ENCODE data around the gene HIF3A. TPM values are rescaled to one million over a fixed set of nuclear protein-coding genes. Genes with fewer than 3 reads are reported as not detected.

The HIF3A gene
- polyA plus RNA-seq, 1 donor (not counting 4 experiments of a cell fraction or from before 2014, with no cell fraction given) = 0.01 TPM

GRCh38 chr19:46344363-46344762, 47.5 kb downstream of the HIF3A start:
- no peak overlapping the region for H3K9ac ChIP-seq (ENCODE audit: control insufficient read depth, extremely low read depth, insufficient read depth, low read length)
- FAIRE-seq (no peak), DNase-seq (ENCODE audit: low read depth, low spot score) (no peak)
- no peaks in the 10 kb centered on the region for H3K9me3 ChIP-seq (ENCODE audit: control insufficient read depth, low read depth, low read length)
- H3K27ac ChIP-seq (ENCODE audit: control insufficient read depth, insufficient read depth, low read length) = no peak overlapping the region
- no peak overlapping the region for H3K4me3 ChIP-seq (ENCODE audit: control insufficient read depth in 2 of 3, extremely low read depth in 1 of 3, insufficient read depth in 2 of 3, low read depth in 1 of 3, low read length in 3 of 3)
- H4K20me1 ChIP-seq (ENCODE audit: control insufficient read depth, extremely low read depth, insufficient read depth, low read length) = no peaks in the 10 kb centered on the region
- H3K27me3 ChIP-seq (ENCODE audit: control insufficient read depth, extremely low read depth, insufficient read depth, low read length) = peaks cover 9% of the 10 kb centered on the region
- H3K4me2 ChIP-seq (ENCODE audit: control insufficient read depth, extremely low read depth, insufficient read depth, low read depth, low read length) = no peak overlapping the region
- no peak overlapping the region for H2AFZ ChIP-seq (ENCODE audit: control insufficient read depth, low read length)
- TF ChIP-seq EZH2 (IDR thresholded peaks at IDR 0.05; ENCODE audit: low read length) = no peak
- TF ChIP-seq CTCF (optimal IDR thresholded peaks at IDR 0.05 in 1 of 3, IDR thresholded peaks at IDR 0.05 in 1 of 3, conservative IDR thresholded peaks at IDR 0.05 in 1 of 3; ENCODE audit: extremely low read depth in 1 of 3, insufficient read depth in 2 of 3, low read length in 3 of 3) = no peak
- dilution Hi-C loops (cut with MboI; ENCODE audit: extremely low pct_ligation_motif_present, low sequenced_read_pairs) = no loop called here
- H3K4me1 ChIP-seq (ENCODE audit: control insufficient read depth, extremely low read depth, insufficient read depth, low read length) = peaks cover 19% of the 10 kb centered on the region
- H3K36me3 ChIP-seq (ENCODE audit: control insufficient read depth in 2 of 2, extremely low read depth in 1 of 2, insufficient read depth in 2 of 2, low read length in 2 of 2) = no peaks in the 10 kb centered on the region
- H3K9me1 ChIP-seq (ENCODE audit: control insufficient read depth, extremely low read depth, insufficient read depth, low read length) = peaks cover under 1% of the 10 kb centered on the region
- H3K79me2 ChIP-seq (ENCODE audit: control insufficient read depth, insufficient read depth, low read length) = peaks cover 23% of the 10 kb centered on the region

GRCh38 chr19:46345157-46345556, 48.3 kb downstream of the HIF3A start:
- H3K4me2 ChIP-seq (ENCODE audit: control insufficient read depth, extremely low read depth, insufficient read depth, low read depth, low read length) = no peak overlapping the region
- no peaks in the 10 kb centered on the region for H4K20me1 ChIP-seq (ENCODE audit: control insufficient read depth, extremely low read depth, insufficient read depth, low read length)
- H2AFZ ChIP-seq (ENCODE audit: control insufficient read depth, low read length) = no peak overlapping the region
- DNase-seq (ENCODE audit: low read depth, low spot score) = no peak
- H3K4me3 ChIP-seq (ENCODE audit: control insufficient read depth in 2 of 3, extremely low read depth in 1 of 3, insufficient read depth in 2 of 3, low read depth in 1 of 3, low read length in 3 of 3) = no peak overlapping the region
- dilution Hi-C loops (cut with MboI; ENCODE audit: extremely low pct_ligation_motif_present, low sequenced_read_pairs) = no loop called here
- H3K27me3 ChIP-seq (ENCODE audit: control insufficient read depth, extremely low read depth, insufficient read depth, low read length) = peaks cover 6% of the 10 kb centered on the region
- H3K4me1 ChIP-seq (ENCODE audit: control insufficient read depth, extremely low read depth, insufficient read depth, low read length) = peaks cover 26% of the 10 kb centered on the region
- H3K27ac ChIP-seq (ENCODE audit: control insufficient read depth, insufficient read depth, low read length) = no peak overlapping the region
- TF ChIP-seq CTCF (optimal IDR thresholded peaks at IDR 0.05 in 1 of 3, IDR thresholded peaks at IDR 0.05 in 1 of 3, conservative IDR thresholded peaks at IDR 0.05 in 1 of 3; ENCODE audit: extremely low read depth in 1 of 3, insufficient read depth in 2 of 3, low read length in 3 of 3) (no peak), EZH2 (IDR thresholded peaks at IDR 0.05; ENCODE audit: low read length) (no peak)
- H3K9ac ChIP-seq (ENCODE audit: control insufficient read depth, extremely low read depth, insufficient read depth, low read length) = no peak overlapping the region
- FAIRE-seq = no peak
- peaks cover 4% of the 10 kb centered on the region for H3K9me1 ChIP-seq (ENCODE audit: control insufficient read depth, extremely low read depth, insufficient read depth, low read length)
- H3K36me3 ChIP-seq (ENCODE audit: control insufficient read depth in 2 of 2, extremely low read depth in 1 of 2, insufficient read depth in 2 of 2, low read length in 2 of 2) = no peaks in the 10 kb centered on the region
- H3K79me2 ChIP-seq (ENCODE audit: control insufficient read depth, insufficient read depth, low read length) = peaks cover 27% of the 10 kb centered on the region
- H3K9me3 ChIP-seq (ENCODE audit: control insufficient read depth, low read depth, low read length) = no peaks in the 10 kb centered on the region

Data from keratinocyte (primary cell).